COLO829 (cell line): Measurements from ENCODE around the gene OBSL1.

Experiments used
- DNase-seq: peaks from one replicate; pipeline ENCODE4 v3.0.0; 2012; ENCODE audit warnings: low spot score

The OBSL1 gene

GRCh38 chr2:219571311-219572236 is at the start of gene OBSL1:
TSS of gene OBSL1 (minus strand) at chr2:219571539. CDS start at chr2:219571232, 307 bp downstream.
- DNase-seq = peak; percentile 53

DNA sequence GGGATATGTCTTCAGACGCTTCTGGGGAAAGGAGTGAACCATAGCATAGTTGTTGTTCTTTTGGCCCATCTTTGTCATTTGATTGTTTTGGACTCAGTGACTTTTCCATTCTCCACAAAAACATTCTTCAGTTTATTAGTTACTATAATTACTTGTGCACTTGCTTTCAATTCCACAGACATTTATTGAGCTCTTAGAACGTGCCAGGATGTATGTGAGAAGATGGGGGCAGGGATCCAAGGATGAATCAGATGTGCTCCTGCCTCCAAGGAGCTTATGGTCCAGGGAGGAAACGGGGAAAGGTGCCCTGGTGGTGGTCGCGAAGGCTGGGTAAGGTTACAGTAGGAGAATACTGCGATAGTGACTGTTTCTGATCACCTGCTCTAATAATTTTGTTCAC is 49.2 kb upstream of the OBSL1 start:
- no peak for DNase-seq

- DNase-seq = no peak
Observed at GRCh38 chr2:219619235-219619634, 47.9 kb upstream of the OBSL1 start.

- no peak for DNase-seq
Observed at GRCh38 chr2:219618733-219619122, 47.4 kb upstream of the OBSL1 start.

DNA sequence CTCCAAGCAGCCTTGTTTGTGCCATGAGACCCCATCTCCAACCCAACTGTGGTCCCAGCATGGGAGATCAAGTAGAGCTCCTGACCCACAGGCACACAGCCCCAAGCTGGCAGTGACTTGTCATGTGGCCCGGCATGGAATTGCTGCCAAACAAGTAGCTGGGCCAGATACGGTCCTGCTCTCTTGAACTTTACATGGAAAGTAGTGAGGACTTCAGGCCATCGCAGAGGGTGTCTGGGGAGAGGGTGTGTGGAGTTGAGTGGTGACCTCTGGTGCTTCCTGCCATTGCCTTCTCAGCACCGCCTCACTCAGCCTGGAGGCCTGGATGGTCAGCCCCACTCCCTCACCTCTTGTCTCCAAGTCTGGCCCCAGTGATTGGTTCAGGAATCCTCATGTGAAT is 45.2 kb upstream of the OBSL1 start:
- DNase-seq = no peak

GRCh38 chr2:219615894-219616293 is 44.6 kb upstream of the OBSL1 start:
- no peak for DNase-seq

DNA sequence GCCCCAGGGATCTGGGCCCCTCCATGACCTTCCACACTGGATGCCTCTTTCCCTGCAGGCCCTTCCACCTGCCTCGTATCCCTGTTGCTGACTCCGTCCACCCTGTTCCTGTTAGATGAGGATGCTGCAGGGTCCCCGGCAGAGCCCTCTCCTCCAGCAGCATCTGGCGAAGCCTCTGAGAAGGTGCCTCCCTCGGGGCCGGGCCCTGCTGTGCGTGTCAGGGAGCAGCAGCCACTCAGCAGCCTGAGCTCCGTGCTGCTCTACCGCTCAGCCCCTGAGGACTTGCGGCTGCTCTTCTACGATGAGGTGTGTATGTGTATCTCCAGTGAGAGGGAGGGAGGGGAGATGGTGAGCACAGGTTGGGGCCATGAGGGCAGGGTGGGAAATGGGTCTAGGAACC is 43.7 kb upstream of the OBSL1 start:
- no peak for DNase-seq

DNA sequence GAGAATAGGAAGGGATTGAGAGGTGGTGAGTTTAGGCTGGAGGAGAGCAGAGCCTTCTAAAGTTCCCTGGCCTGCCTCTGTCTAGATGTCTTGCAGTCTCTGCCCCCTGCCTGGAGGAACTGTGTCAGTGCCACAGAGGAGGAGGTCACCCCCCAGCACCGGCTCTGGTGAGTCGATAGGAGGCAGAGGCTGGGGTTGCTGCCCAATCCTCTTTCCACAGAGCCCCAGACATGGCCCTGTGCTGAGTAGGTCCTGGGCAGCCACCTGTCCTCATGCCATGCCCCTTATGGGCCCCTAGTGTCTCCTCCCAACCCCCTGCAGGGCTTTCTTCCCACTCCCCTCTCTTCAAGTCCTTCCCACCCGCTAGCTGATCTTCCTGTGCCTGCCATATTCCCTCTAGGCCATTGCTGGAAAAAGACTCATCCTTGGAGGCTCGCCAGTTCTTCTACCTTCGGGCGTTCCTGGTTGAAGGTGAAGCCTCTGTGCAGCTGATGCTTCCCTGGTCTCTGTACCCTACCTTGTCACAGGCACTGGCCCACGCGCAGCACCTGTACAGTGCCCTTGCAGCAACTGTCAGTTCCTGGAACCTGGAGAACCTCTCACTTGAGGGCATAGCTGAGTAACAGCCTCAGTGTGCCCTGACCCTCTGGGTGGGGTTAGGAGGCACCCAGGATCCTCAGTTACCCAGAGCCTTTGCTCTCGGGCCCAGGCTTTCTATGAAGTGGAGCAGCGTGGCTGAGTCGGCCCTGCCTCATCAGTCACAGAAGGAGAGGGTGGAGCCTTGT is 42.9 kb upstream of the OBSL1 start:
- DNase-seq = no peak

GRCh38 chr2:219613461-219614070 is 42.2 kb upstream of the OBSL1 start:
- no peak for DNase-seq

- DNase-seq = no peak
Observed at GRCh38 chr2:219612577-219613286, 41.4 kb upstream of the OBSL1 start.

- DNase-seq = no peak
Observed at GRCh38 chr2:219611866-219612576, 40.7 kb upstream of the OBSL1 start.

DNA sequence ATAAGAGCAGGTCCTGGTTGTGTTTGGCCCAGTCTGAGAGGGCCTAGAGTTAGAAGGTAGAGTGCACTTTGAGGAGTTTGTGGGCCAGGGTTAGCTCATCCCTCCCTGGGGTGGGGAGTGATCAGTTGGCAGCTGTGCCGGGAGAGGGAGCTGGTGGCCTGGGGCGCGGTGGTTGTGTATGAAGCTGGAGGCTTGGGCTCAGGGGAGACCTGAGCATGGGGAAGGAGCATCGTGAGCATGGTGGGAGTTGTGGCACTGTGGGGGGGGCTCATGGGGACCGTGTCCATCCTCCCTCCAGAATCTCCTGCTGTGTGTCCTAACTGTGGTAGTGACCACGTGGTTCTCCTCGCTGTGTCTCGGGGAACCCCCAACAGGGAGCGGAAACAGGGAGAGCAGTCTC is 40.0 kb upstream of the OBSL1 start:
- no peak for DNase-seq

DNA sequence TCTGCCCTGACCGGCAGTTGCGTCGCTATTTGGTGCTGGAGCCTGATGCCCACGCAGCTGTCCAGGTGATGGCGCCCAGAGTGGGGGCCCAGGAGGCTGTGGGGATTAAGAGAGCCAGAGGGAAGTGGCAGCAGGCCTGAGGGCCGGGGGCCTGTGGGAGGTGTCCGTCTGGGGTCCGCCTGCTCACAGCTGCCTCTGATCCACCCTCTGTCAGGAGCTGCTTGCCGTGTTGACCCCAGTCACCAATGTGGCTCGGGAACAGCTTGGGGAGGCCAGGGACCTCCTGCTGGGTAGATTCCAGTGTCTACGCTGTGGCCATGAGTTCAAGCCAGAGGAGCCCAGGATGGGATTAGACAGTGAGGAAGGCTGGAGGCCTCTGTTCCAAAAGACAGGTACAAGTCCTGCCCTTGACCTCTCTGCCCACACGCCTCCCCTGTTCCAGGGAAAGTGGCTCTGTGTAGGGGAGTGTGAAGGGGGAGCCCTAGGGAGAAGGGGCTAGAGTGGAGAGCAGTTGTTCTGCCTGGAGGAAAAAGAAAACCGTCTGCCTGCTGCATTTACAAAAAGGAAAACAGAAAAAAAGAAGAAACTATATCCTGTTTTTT is 37.9 kb upstream of the OBSL1 start:
- DNase-seq = no peak

DNA sequence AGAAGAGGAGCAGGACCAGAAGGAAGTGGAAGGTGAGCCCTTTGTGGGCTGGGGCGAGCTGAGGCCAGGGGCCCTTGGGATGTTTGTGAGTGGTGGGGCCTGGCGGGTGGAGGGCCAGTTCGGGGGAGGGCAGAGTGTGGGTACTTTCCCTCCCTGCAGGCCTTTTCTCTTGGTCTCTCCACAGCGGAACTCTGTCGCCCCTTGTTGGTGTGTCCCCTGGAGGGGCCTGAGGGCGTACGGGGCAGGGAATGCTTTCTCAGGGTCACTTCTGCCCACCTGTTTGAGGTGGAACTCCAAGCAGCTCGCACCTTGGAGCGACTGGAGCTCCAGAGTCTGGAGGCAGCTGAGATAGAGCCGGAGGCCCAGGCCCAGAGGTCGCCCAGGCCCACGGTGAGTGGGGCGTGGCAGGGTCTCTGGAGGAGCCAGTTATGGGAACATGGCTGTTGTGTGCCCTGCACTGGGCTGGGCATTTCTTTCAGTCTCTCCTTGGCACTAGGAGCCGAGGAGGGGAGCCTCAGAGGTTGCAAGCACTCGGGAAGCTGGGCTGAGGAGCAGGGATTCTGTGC is 37.1 kb upstream of the OBSL1 start:
- no peak for DNase-seq

DNA sequence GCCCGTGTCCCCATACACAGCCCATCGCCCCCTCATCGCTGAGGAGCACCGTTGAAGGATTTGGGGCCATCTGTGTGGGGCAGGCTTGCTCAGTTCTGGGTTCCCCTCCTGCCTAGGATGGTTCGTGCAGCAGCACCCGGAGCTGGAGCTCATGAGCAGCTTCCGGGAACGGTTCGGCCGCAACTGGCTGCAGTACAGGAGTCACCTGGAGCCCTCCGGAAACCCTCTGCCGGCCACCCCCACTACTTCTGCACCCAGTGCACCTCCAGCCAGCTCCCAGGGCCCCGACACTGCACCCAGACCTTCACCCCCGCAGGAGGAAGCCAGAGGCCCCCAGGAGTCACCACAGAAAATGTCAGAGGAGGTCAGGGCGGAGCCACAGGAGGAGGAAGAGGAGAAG is 36.6 kb upstream of the OBSL1 start:
- no peak for DNase-seq

DNA sequence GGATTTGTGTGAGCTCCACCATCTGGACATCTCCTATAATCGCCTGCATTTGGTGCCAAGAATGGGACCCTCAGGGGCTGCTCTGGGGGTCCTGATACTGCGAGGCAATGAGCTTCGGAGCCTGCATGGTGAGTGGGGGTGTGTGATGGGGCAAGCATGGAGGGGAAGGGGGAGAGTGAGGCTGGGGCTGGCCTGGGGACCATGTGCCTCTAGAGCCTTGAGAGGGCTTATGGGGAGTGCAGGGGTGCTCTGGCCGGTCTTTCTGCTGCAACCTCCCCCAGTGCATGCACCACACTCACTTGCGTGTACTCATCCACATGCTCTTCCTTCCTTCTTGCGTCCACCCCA is 34.2 kb upstream of the OBSL1 start:
- DNase-seq = no peak

DNA sequence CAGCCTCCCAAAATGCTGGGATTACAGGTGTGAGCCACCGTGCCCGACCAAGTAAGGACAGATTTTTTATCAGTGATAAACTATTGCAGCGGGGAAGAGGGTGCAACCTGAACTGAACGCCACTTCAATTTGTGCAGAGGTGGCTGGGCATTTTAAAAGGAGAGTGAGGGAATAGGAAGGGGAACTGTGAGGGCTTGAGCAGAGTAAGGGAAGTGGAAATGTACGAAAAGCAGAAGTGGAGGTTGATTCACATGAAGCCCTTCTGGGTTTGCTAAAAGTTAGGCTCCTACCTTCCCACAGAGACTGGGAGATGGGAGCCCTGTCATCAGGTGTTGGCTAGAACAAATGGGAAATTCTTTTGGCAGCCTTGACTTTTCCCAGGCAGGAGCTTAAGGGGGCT is 32.4 kb upstream of the OBSL1 start:
- no peak for DNase-seq

DNA sequence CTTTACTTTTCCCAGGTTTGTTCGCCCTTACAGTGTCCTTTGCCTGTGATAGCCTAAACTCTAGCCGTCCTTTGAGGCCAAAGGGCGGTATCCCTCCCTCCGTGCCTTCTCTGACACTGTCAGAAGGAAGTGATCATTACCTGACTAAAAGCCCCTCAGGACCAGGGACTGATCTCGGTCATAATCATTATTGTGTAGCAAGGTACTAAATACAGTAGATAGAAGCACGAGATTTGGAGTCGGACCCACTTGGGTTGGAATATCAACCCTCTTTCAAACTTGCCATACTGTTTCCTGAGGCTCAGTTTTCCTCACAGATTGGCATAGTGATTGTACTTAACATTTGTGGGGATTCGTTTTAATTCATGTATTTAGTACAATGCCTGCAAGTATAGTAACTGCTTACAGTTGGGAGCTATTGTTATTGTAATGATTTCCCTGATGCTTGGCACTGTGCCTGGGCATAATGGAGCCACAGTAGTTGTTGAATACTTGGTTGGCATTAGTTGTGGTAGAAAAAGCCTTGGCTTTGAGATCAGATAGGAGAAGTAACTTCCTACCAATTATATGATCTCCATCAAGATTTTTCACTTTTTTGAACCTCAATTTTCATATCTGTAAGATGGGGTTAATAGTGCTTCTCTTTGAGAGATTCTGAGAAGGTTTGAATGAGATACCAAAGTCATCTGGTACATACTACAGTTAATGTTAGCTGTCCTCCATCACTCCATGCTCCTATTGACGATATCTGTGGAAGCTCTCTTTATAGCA is 27.2 kb upstream of the OBSL1 start:
- no peak for DNase-seq

DNA sequence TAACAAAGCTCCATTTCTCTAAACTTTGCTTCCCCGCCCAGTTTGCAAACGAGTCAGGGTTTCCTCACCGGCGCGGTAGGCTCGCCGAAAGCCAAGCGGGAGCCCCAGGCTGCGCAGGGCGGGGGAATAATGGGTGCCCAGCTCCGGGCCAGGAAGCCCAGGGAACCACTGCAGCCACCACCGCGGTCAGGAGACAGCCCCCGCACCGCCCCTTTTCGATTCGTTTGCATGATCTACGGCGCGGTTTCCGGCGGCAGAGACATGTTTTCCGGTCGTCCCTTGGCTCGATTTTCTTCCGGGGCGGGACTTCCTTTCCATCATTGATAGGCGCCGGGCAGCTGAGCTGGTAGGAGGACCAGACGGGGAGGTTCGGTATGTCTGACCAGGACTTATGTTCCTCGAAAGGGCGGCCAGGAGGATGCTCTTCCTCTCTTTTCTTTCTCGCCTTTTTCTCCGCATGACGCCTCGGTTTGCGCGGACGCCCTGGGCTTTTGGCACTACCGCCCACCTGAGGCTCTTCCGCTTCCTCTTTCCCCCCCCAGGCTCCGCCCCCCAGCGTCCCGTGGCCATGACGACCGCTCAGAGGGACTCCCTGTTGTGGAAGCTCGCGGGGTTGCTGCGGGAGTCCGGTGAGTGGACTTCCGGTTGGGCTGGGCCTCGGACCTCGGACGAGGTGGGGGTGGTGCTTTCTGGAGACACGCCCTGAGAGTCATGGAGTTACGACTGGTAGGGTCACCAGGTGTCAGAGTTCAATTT is 26.4 kb upstream of the OBSL1 start, which contains the start of gene STK11IP:
STK11IP (plus strand) TSS at position 306 of the 756 bp plus-strand sequence; CDS start at position 569, 263 bp downstream.
- DNase-seq = peak; percentile 100
